GM12874 (cell line): ENCODE results near the gene WIPF1.

Experiments used
- CTCF ChIP-seq: IDR thresholded peaks from 2 replicates; pipeline ENCODE4 v1.5.1; 2011; ENCODE audit warnings: low read depth, mild to moderate bottlenecking, control low read depth, low read length, moderate library complexity; ENCODE audit not compliant: insufficient read depth

WIPF1 gene

DNA sequence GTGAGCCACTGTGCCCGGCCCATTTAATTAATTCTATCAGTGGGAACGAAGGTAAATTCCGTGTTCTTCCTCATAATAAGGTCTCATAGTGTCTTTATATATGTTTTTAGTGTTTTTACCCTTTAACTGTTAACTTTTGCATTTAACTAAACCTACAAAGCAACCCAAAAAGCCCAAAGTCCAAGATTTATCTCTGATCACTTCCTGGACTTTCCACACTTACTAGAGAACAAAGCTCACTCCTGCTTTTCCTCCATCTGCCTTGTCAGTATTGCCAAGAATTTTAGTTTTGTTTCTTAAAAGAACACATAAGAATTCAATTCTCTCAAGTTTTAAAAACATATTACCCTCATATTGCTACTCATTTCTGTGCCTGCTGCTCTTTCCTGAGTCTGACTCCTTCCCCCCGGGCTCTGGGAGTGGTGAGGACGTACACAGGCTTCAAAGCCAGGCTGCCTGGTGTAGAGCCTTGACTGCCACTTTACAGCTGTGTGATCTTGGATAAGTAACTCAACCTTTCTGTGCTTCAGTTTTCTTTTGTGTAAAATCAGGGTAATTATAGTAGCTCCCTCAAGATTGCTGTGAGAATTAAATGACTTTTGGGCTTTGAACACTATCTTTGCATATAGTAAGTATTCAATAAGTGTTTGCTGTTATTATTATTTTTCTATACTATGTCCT, 85.9 kb downstream of the WIPF1 start:
- no peak for TF ChIP-seq CTCF

- no peak for TF ChIP-seq CTCF
Observed at GRCh38 chr2:174510583-174511189, 86.9 kb downstream of the WIPF1 start.
